ENCODE results near the gene LRRC74B.

LRRC74B gene

GRCh38 chr22:21043860-21044535, 1.7 kb upstream of the LRRC74B start:
- Histone ChIP-seq H3K79me2 (ENCODE audit: insufficient read depth, low read length) (no peaks in the 10 kb centered on the region), H3K9me2 (replicated peaks; ENCODE audit: low read depth, low read length) (no peaks in the 10 kb centered on the region), H3K9ac (ENCODE audit: low read depth, low read length, poor library complexity, severe bottlenecking) (no peak overlapping the region), H3K4me1 (ENCODE audit: insufficient read depth, low read length, poor library complexity, severe bottlenecking) (no peaks in the 10 kb centered on the region), H3K27me3 (ENCODE audit: insufficient read depth, low read length, poor library complexity, severe bottlenecking) (no peaks in the 10 kb centered on the region), H2AFZ (ENCODE audit: low read length) (no peak overlapping the region), H3K9me3 (ENCODE audit: insufficient read depth, low read depth, low read length) (no peaks in the 10 kb centered on the region), H3K36me3 (ENCODE audit: insufficient read depth, low read length) (no peaks in the 10 kb centered on the region), H4K20me1 (ENCODE audit: insufficient read depth, low read length, poor library complexity, severe bottlenecking) (no peaks in the 10 kb centered on the region), H3F3A (ENCODE audit: low read depth) (no peaks in the 10 kb centered on the region), H3K4me2 (ENCODE audit: low read depth, low read length, poor library complexity, severe bottlenecking) (no peak overlapping the region), H3K4me3 (ENCODE audit: low read length, poor library complexity, severe bottlenecking) (no peak overlapping the region)
- TF ChIP-seq CTCF (conservative IDR thresholded peaks at IDR 0.05; ENCODE audit: low read length) = no peak
- no peak for TF ChIP-seq EZH2phosphoT487 (IDR thresholded peaks at IDR 0.05; ENCODE audit: borderline replicate concordance)

DNA sequence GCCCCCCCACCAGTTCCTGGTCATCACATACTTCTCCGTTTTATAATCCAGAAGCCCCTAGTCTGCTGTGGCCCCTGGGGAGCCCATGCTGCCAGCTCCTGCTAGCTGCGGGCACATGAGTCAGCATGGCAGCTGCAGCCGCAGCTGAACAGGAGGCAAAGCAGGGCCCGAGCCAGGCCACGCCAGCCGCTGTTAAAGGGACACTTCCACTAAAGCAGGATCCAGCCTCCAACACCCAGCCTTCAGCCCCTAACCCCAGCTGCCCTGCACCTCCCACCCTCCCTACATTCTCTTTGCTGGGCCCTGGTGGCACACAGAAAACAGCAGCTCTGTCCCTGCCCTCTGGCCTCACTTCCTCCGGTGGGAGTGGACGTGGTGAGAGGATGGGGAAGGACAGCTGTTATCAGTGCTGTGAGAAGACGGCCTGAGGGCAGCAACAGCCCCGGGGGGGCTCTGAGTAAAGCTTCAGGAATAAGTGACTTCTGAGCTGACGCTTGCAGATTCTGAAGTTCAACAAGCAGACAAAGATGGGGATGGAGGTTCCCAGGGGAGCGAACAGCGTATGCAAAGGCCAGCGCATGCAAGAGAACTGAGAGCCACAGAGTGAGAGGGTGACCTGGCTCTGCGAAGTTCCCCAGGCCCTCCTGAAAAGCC, 688 bp upstream of the LRRC74B start:
- H4K20me1 ChIP-seq (ENCODE audit: insufficient read depth, low read length, poor library complexity, severe bottlenecking) = no peaks in the 10 kb centered on the region
- no peak for TF ChIP-seq CTCF (conservative IDR thresholded peaks at IDR 0.05; ENCODE audit: low read length)
- TF ChIP-seq EZH2phosphoT487 (IDR thresholded peaks at IDR 0.05; ENCODE audit: borderline replicate concordance) = no peak
- no peak overlapping the region for H2AFZ ChIP-seq (ENCODE audit: low read length)
- H3K79me2 ChIP-seq (ENCODE audit: insufficient read depth, low read length) = no peaks in the 10 kb centered on the region
- no peak overlapping the region for H3K9ac ChIP-seq (ENCODE audit: low read depth, low read length, poor library complexity, severe bottlenecking)
- H3K4me1 ChIP-seq (ENCODE audit: insufficient read depth, low read length, poor library complexity, severe bottlenecking) = no peaks in the 10 kb centered on the region
- H3K4me3 ChIP-seq (ENCODE audit: low read length, poor library complexity, severe bottlenecking) = no peak overlapping the region
- H3F3A ChIP-seq (ENCODE audit: low read depth) = no peaks in the 10 kb centered on the region
- no peak overlapping the region for H3K4me2 ChIP-seq (ENCODE audit: low read depth, low read length, poor library complexity, severe bottlenecking)
- no peaks in the 10 kb centered on the region for H3K36me3 ChIP-seq (ENCODE audit: insufficient read depth, low read length)
- H3K9me2 ChIP-seq (replicated peaks; ENCODE audit: low read depth, low read length) = no peaks in the 10 kb centered on the region
- no peaks in the 10 kb centered on the region for H3K9me3 ChIP-seq (ENCODE audit: insufficient read depth, low read depth, low read length)
- no peaks in the 10 kb centered on the region for H3K27me3 ChIP-seq (ENCODE audit: insufficient read depth, low read length, poor library complexity, severe bottlenecking)

- no peaks in the 10 kb centered on the region for H3K9me2 ChIP-seq (replicated peaks; ENCODE audit: low read depth, low read length)
- H3K4me2 ChIP-seq (ENCODE audit: low read depth, low read length, poor library complexity, severe bottlenecking) = no peak overlapping the region
- no peak for TF ChIP-seq CTCF (conservative IDR thresholded peaks at IDR 0.05; ENCODE audit: low read length)
- no peak for TF ChIP-seq EZH2phosphoT487 (IDR thresholded peaks at IDR 0.05; ENCODE audit: borderline replicate concordance)
- no peaks in the 10 kb centered on the region for H3K27me3 ChIP-seq (ENCODE audit: insufficient read depth, low read length, poor library complexity, severe bottlenecking)
- H3F3A ChIP-seq (ENCODE audit: low read depth) = no peaks in the 10 kb centered on the region
- H3K9ac ChIP-seq (ENCODE audit: low read depth, low read length, poor library complexity, severe bottlenecking) = no peak overlapping the region
- no peak overlapping the region for H2AFZ ChIP-seq (ENCODE audit: low read length)
- H3K4me1 ChIP-seq (ENCODE audit: insufficient read depth, low read length, poor library complexity, severe bottlenecking) = peaks cover 12% of the 10 kb centered on the region
- H3K79me2 ChIP-seq (ENCODE audit: insufficient read depth, low read length) = no peaks in the 10 kb centered on the region
- H3K9me3 ChIP-seq (ENCODE audit: insufficient read depth, low read depth, low read length) = no peaks in the 10 kb centered on the region
- no peaks in the 10 kb centered on the region for H3K36me3 ChIP-seq (ENCODE audit: insufficient read depth, low read length)
- H4K20me1 ChIP-seq (ENCODE audit: insufficient read depth, low read length, poor library complexity, severe bottlenecking) = no peaks in the 10 kb centered on the region
- H3K4me3 ChIP-seq (ENCODE audit: low read length, poor library complexity, severe bottlenecking) = no peak overlapping the region
Measured at GRCh38 chr22:21047035-21047661, 1.4 kb downstream of the LRRC74B start.
